Peyer's patch (tissue), 4 donors: Measurements from ENCODE around the gene RO60.

Experiments
- CTCF ChIP-seq, 6 experiments: fragments of 450-650 bp in 4 of 6; fragments of 200-600 bp in 2 of 6; sonication (generic) in 1 of 6; IDR thresholded peaks; one replicate each; pipeline ENCODE4 v1.5.1; 2017 to 2019; ENCODE audit warnings: antibody characterized with exemption in 6 of 6, mild to moderate bottlenecking in 3 of 6, moderate library complexity in 1 of 6
- POLR2A ChIP-seq, 2 donors: fragments of 450-650 bp; IDR thresholded peaks; one replicate each; pipeline ENCODE4 v1.5.1; 2017; ENCODE audit warnings: antibody characterized with exemption in 2 of 2, mild to moderate bottlenecking in 2 of 2, moderate library complexity in 2 of 2

DNA sequence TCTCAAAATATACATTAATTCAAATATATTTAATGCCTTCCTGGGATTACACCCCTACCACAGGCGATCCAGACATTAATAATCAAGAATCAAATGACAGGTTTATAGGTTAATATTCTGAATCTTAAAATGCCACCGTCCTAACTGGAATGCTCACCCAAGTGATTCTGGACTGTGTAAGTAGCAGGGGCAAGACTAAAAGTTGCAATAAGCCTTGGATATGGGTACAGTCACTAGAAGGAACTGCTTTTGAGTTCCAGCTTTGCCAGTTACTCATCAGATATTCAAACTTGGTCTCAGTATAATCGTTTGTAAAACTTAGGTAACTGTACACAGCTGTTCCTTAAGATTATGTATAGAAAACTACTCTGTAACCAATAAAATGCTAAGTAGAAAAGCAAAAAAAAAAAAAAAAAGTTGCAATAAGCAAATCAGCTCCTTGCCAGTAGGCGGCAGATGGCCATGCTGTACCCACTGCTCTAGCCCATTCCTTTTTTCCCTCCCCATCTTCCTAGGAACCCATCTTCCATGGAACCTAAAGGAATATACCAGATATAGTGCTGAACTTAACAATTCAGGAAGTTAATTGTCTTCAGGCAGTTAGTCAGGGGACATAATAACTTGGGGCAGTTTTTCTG, 10.5 kb downstream of the RO60 start:
- TF ChIP-seq CTCF (IDR thresholded peaks at IDR 0.05) = peak in 2 of 6 experiments; percentile 11 to 14
- TF ChIP-seq POLR2A (IDR thresholded peaks at IDR 0.05) = no peak
